ENCODE results near the gene ZHX3. TPM values are rescaled to one million over a fixed set of nuclear protein-coding genes. Genes with fewer than 3 reads are reported as not detected.

ZHX3 gene
- total and polyA plus RNA-seq, 9 of the 15 experiments (the other 6 are each of a cell fraction or from before 2014, with no cell fraction given), result 0.80 to 14.6 (median 4.9) TPM

GRCh38 chr20:41261790-41262717 is 55.5 kb downstream of the ZHX3 start (continued):
- TF ChIP-seq ZNF318 (IDR thresholded peaks at IDR 0.05; ENCODE audit: borderline replicate concordance in 1 of 2, low read depth in 1 of 2) (no peak), SAP30 (IDR thresholded peaks at IDR 0.05; ENCODE audit: borderline replicate concordance, insufficient read depth, low read depth, low read length, poor library complexity, severe bottlenecking) (no peak), ZFP30 (CRISPR knock-in tag; IDR thresholded peaks at IDR 0.05; ENCODE audit: borderline replicate concordance) (no peak), ZNF12 (CRISPR knock-in tag; IDR thresholded peaks at IDR 0.05) (no peak), ZNF24 (IDR thresholded peaks at IDR 0.05) (no peak), USF1 (CRISPR knock-in tag; IDR thresholded peaks at IDR 0.05) (no peak), ZNF324 (CRISPR knock-in tag; IDR thresholded peaks at IDR 0.05) (no peak), ZBTB2 (IDR thresholded peaks at IDR 0.05) (no peak), BCL6 (CRISPR knock-in tag; IDR thresholded peaks at IDR 0.05) (no peak), MXI1 (IDR thresholded peaks at IDR 0.05; ENCODE audit: low read depth, low read length) (no peak), CREB3L1 (IDR thresholded peaks at IDR 0.05; ENCODE audit: borderline replicate concordance, low read depth) (no peak), ZNF184 (CRISPR knock-in tag; IDR thresholded peaks at IDR 0.05) (no peak), SLC30A9 (CRISPR knock-in tag; IDR thresholded peaks at IDR 0.05) (no peak), TRIM28 (IDR thresholded peaks at IDR 0.05) (no peak), ZNF274 (IDR thresholded peaks at IDR 0.05; ENCODE audit: borderline replicate concordance, low read depth, low read length) (no peak)
